ENCODE results near the gene JHY.

JHY gene

GRCh38 chr11:122963961-122964360 is 81.4 kb downstream of the JHY start:
- DNase-seq = no peak

- DNase-seq = no peak
Observed at GRCh38 chr11:122976061-122976733, 93.6 kb downstream of the JHY start.

GRCh38 chr11:122976734-122977469 is 94.3 kb downstream of the JHY start:
- no peak for DNase-seq

- DNase-seq = no peak
Observed at GRCh38 chr11:122977470-122978298, 95.1 kb downstream of the JHY start.

GRCh38 chr11:122978299-122978620 is 95.7 kb downstream of the JHY start:
- no peak for DNase-seq

- DNase-seq = no peak
Observed at GRCh38 chr11:122979103-122979814, 96.7 kb downstream of the JHY start.

- DNase-seq = no peak
Observed at GRCh38 chr11:122979815-122980595, 97.4 kb downstream of the JHY start.

- DNase-seq = peak; percentile 48
Observed at GRCh38 chr11:122981388-122982264, 99.1 kb downstream of the JHY start, which contains the start of gene BSX. BSX (minus strand) TSS chr11:122981834; CDS start chr11:122981671, 163 bp downstream.

- no peak for DNase-seq
Observed at GRCh38 chr11:122983438-122984185, 101.1 kb downstream of the JHY start.

GRCh38 chr11:122984186-122985011 is 101.8 kb downstream of the JHY start:
- no peak for DNase-seq

- DNase-seq = no peak
Observed at GRCh38 chr11:122995526-122995925, 113.0 kb downstream of the JHY start.

GRCh38 chr11:122998727-122999366 is 116.3 kb downstream of the JHY start:
- DNase-seq = no peak

GRCh38 chr11:123000721-123001120 is 118.2 kb downstream of the JHY start:
- DNase-seq = no peak

GRCh38 chr11:123006860-123007542 is 124.4 kb downstream of the JHY start:
- no peak for DNase-seq
